Lower leg skin (tissue), 3 donors: Measurements from ENCODE around the gene STAT3.

Experiments
- CTCF ChIP-seq, 3 donors: fragments of 450-650 bp; IDR thresholded peaks; one replicate each; pipeline ENCODE4 v1.5.1; 2016; ENCODE audit warnings: antibody characterized with exemption in 3 of 3, mild to moderate bottlenecking in 3 of 3, moderate library complexity in 2 of 3
- POLR2A ChIP-seq, 2 donors: fragments of 450-650 bp; IDR thresholded peaks; one replicate each; pipeline ENCODE4 v1.6.1; 2016 to 2017; ENCODE audit warnings: antibody characterized with exemption in 2 of 2, mild to moderate bottlenecking in 1 of 2, moderate library complexity in 1 of 2

DNA sequence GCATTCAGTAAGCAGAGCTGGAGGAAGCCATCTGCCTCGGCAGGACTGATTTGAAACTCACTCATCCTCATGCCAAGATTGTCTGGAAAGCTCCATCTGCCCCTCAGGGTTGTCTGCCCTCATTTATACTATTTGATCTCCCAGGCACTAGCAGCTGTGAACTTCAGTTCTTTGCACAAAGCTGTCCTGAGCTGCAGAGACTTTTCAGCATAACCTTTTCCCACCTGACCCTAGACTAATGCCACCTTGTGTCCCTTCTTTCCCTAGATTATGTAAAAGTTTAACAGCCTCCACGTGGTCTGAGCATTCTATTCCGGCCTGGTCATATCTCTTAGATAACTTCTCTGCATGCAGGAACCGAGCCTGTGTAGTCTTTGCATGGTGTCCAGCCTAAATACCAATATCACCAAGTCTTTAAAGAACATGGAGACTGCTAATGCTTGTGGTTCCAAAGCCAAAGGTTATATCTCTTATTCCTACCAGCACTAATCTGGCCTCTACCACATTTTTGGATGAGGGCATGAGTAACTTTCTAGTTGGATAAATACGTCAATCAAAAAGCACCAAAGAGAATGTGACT is 70.9 kb downstream of the STAT3 start:
- TF ChIP-seq CTCF (IDR thresholded peaks at IDR 0.05): no peak
- no peak for TF ChIP-seq POLR2A (IDR thresholded peaks at IDR 0.05)
